GM23338 (cell line): ENCODE results near the gene TMX2. TPM values are rescaled to one million over a fixed set of nuclear protein-coding genes. Genes with fewer than 3 reads are reported as not detected.

Experiments
- ATAC-seq: fragments of 200-7000 bp; cut with Tn5 transposase; 3 replicates; pipeline ENCODE4 v1.9.1; 2020
- DNase-seq: peaks from one replicate; pipeline ENCODE4 v3.0.0-alpha.2; 2015; ENCODE audit warnings: low spot score
- H2AFZ ChIP-seq: fragments of 200-600 bp; sonication (generic); 2 replicates; pipeline ENCODE4 v1.8.0; 2016; ENCODE audit warnings: antibody characterized with exemption, mild to moderate bottlenecking, moderate library complexity
- H3F3A ChIP-seq: fragments of 200-600 bp; sonication (generic); replicated peaks from 2 replicates; pipeline ENCODE4 v1.8.0; 2017; ENCODE audit warnings: antibody characterized with exemption, mixed run types, low read depth
- H3K27ac ChIP-seq: fragments of 200-600 bp; sonication (generic); 2 replicates; pipeline ENCODE4 v1.6.1; 2016; ENCODE audit warnings: low read depth
- H3K27me3 ChIP-seq: fragments of 200-600 bp; sonication (generic); 2 replicates; pipeline ENCODE4 v1.8.0; 2016; ENCODE audit warnings: mild to moderate bottlenecking, mixed run types, moderate library complexity; ENCODE audit not compliant: insufficient read depth
- H3K36me3 ChIP-seq: fragments of 200-600 bp; sonication (generic); 2 replicates; pipeline ENCODE4 v1.8.0; 2016; ENCODE audit warnings: mild to moderate bottlenecking; ENCODE audit not compliant: insufficient read depth
- H3K4me1 ChIP-seq: fragments of 200-600 bp; sonication (generic); 2 replicates; pipeline ENCODE4 v1.8.0; 2016; ENCODE audit warnings: mild to moderate bottlenecking, moderate library complexity; ENCODE audit not compliant: insufficient read depth
- H3K4me2 ChIP-seq: fragments of 200-600 bp; sonication (generic); 2 replicates; pipeline ENCODE4 v1.7.1; 2017; ENCODE audit warnings: mixed run types
- H3K4me3 ChIP-seq: fragments of 200-600 bp; sonication (generic); 2 replicates; pipeline ENCODE4 v1.6.1; 2016; ENCODE audit warnings: mixed run types
- H3K79me2 ChIP-seq: fragments of 200-600 bp; sonication (generic); replicated peaks from 2 replicates; pipeline ENCODE4 v1.8.0; 2017; ENCODE audit warnings: mild to moderate bottlenecking; ENCODE audit not compliant: insufficient read depth
- H3K9me2 ChIP-seq: fragments of 200-600 bp; sonication (generic); 2 replicates; pipeline ENCODE4 v1.8.0; 2017; ENCODE audit not compliant: insufficient read depth
- H4K20me1 ChIP-seq: fragments of 200-600 bp; sonication (generic); replicated peaks from 2 replicates; pipeline ENCODE4 v1.8.0; 2017; ENCODE audit warnings: mild to moderate bottlenecking; ENCODE audit not compliant: insufficient read depth
- H3K27ac Mint-ChIP-seq: 2 replicates; pipeline ENCODE4 v1.8.0; 2020; ENCODE audit warnings: inconsistent platforms, mild to moderate bottlenecking, moderate library complexity, mixed read lengths
- H3K27me3 Mint-ChIP-seq: 3 replicates; pipeline ENCODE4 v1.8.0; 2022; ENCODE audit warnings: low read depth, mild to moderate bottlenecking, moderate library complexity, mixed read lengths, inconsistent platforms; ENCODE audit not compliant: insufficient read depth, poor library complexity
- H3K36me3 Mint-ChIP-seq: 3 replicates; pipeline ENCODE4 v1.8.0; 2021; ENCODE audit warnings: low read depth, mild to moderate bottlenecking, inconsistent platforms, moderate library complexity, mixed read lengths
- H3K4me1 Mint-ChIP-seq: 3 replicates; pipeline ENCODE4 v1.8.0; 2020; ENCODE audit warnings: mild to moderate bottlenecking, inconsistent platforms, mixed read lengths
- H3K4me3 Mint-ChIP-seq: 3 replicates; pipeline ENCODE4 v1.8.0; 2021; ENCODE audit warnings: moderate library complexity, mild to moderate bottlenecking, inconsistent platforms, mixed read lengths
- H3K9me3 Mint-ChIP-seq: 3 replicates; pipeline ENCODE4 v1.8.0; 2020; ENCODE audit warnings: moderate library complexity, mild to moderate bottlenecking, inconsistent platforms, mixed read lengths
- EZH2 ChIP-seq: fragments of 200-600 bp; sonication (generic); IDR thresholded peaks from one replicate; pipeline ENCODE4 v1.8.0; 2017; ENCODE audit warnings: antibody characterized with exemption, mild to moderate bottlenecking, low read depth; ENCODE audit not compliant: unreplicated experiment
- ZNF331 ChIP-seq: fragments of 250-450 bp; sonication (Bioruptor Pico); IDR thresholded peaks from 2 replicates; pipeline ENCODE4 v1.5.0; 2020; ENCODE audit warnings: low read depth, mild to moderate bottlenecking, moderate library complexity
- polyA plus RNA-seq: library from polyadenylated mRNA; unstranded; fragments of >200 nt; fragmentation: Nextera tagmentation; extraction: Ambion mirVana; gene quantifications from 2 replicates; pipeline ENCODE4 v1.2.1, GENCODE V29; 2016
- total RNA-seq: library from RNA; depleted of rRNA; stranded (reverse); fragments of >200 nt; shearing (Covaris generic); gene quantifications from 2 replicates; pipeline ENCODE4 v1.2.3, GENCODE V29; 2014
- TF ChIP-seq, protein P1 (sequence below): fragments of 250-450 bp; sonication (Bioruptor Pico); IDR thresholded peaks from 2 replicates; pipeline ENCODE4 v1.5.0; 2020; ENCODE audit warnings: mild to moderate bottlenecking, moderate library complexity
- TF ChIP-seq, protein P2 (sequence below), 2 experiments: fragments of 200-600 bp in 1 of 2; sonication (generic) in 1 of 2; conservative IDR thresholded peaks; 2 replicates each; pipeline versions ENCODE4 v1.5.1 to v1.6.1; 2016 to 2017; ENCODE audit warnings: antibody characterized with exemption in 2 of 2, low read depth in 2 of 2, mild to moderate bottlenecking in 2 of 2, moderate library complexity in 1 of 2

Gene TMX2
- total and polyA plus RNA-seq, 2 experiments from 2014 or later: 59.2 to 69.3 TPM

DNA sequence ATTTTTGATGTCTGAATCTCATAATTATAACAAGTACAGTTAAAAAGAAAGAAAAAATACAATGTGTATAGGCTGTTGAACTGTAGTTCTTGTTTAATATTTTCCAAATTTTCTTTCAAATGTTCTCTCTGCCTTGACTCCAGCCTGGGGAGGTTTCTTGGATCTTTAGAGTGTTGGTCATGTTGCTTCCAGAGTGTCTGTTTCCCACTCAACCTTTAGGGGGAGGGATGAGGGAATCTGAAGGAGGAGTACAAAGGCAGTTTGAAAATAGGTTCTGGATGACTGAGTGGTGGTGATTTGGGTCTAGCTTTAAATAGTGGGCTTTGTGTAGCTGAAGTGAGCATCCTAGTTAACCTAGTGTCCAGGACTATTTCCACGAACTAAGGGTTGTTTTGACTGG lies 51.2 kb downstream of the TMX2 start:
- Histone ChIP-seq H4K20me1 (peaks cover 17% of the 10 kb centered on the region), H3K4me1 (peaks cover 17% of the 10 kb centered on the region), H3K79me2 (peaks cover 68% of the 10 kb centered on the region), H3K27ac (peak overlapping the region; percentile 98; the same call in 1 of the 2 replicates), H3K4me2 (peak overlapping the region; percentile 82), H3K4me3 (peak overlapping the region; percentile 62), H3K27me3 (no peaks in the 10 kb centered on the region), H3F3A (no peaks in the 10 kb centered on the region), H3K9me2 (no peaks in the 10 kb centered on the region), H2AFZ (no peak overlapping the region), H3K36me3 (no peaks in the 10 kb centered on the region)
- peak; percentile 73 for DNase-seq
- Mint-ChIP-seq H3K9me3 (no peaks in the 10 kb centered on the region), H3K27me3 (peaks cover 3% of the 10 kb centered on the region), H3K4me1 (peaks cover 26% of the 10 kb centered on the region), H3K4me3 (peak overlapping the region; percentile 98), H3K27ac (peak overlapping the region; percentile 90), H3K36me3 (peaks cover 13% of the 10 kb centered on the region; the same call in 2 of the 3 replicates)
- peak; percentile 62 for ATAC-seq
- no peak for TF ChIP-seq ZNF331 (CRISPR knock-in tag)
- TF ChIP-seq, protein P1, sequence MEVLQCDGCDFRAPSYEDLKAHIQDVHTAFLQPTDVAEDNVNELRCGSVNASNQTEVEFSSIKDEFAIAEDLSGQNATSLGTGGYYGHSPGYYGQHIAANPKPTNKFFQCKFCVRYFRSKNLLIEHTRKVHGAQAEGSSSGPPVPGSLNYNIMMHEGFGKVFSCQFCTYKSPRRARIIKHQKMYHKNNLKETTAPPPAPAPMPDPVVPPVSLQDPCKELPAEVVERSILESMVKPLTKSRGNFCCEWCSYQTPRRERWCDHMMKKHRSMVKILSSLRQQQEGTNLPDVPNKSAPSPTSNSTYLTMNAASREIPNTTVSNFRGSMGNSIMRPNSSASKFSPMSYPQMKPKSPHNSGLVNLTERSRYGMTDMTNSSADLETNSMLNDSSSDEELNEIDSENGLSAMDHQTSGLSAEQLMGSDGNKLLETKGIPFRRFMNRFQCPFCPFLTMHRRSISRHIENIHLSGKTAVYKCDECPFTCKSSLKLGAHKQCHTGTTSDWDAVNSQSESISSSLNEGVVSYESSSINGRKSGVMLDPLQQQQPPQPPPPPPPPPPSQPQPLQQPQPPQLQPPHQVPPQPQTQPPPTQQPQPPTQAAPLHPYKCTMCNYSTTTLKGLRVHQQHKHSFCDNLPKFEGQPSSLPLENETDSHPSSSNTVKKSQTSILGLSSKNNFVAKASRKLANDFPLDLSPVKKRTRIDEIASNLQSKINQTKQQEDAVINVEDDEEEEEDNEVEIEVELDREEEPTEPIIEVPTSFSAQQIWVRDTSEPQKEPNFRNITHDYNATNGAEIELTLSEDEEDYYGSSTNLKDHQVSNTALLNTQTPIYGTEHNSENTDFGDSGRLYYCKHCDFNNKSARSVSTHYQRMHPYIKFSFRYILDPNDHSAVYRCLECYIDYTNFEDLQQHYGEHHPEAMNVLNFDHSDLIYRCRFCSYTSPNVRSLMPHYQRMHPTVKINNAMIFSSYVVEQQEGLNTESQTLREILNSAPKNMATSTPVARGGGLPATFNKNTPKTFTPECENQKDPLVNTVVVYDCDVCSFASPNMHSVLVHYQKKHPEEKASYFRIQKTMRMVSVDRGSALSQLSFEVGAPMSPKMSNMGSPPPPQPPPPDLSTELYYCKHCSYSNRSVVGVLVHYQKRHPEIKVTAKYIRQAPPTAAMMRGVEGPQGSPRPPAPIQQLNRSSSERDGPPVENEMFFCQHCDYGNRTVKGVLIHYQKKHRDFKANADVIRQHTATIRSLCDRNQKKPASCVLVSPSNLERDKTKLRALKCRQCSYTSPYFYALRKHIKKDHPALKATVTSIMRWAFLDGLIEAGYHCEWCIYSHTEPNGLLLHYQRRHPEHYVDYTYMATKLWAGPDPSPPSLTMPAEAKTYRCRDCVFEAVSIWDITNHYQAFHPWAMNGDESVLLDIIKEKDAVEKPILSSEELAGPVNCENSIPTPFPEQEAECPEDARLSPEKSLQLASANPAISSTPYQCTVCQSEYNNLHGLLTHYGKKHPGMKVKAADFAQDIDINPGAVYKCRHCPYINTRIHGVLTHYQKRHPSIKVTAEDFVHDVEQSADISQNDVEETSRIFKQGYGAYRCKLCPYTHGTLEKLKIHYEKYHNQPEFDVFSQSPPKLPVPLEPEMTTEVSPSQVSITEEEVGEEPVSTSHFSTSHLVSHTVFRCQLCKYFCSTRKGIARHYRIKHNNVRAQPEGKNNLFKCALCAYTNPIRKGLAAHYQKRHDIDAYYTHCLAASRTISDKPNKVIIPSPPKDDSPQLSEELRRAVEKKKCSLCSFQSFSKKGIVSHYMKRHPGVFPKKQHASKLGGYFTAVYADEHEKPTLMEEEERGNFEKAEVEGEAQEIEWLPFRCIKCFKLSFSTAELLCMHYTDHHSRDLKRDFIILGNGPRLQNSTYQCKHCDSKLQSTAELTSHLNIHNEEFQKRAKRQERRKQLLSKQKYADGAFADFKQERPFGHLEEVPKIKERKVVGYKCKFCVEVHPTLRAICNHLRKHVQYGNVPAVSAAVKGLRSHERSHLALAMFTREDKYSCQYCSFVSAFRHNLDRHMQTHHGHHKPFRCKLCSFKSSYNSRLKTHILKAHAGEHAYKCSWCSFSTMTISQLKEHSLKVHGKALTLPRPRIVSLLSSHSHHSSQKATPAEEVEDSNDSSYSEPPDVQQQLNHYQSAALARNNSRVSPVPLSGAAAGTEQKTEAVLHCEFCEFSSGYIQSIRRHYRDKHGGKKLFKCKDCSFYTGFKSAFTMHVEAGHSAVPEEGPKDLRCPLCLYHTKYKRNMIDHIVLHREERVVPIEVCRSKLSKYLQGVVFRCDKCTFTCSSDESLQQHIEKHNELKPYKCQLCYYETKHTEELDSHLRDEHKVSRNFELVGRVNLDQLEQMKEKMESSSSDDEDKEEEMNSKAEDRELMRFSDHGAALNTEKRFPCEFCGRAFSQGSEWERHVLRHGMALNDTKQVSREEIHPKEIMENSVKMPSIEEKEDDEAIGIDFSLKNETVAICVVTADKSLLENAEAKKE (CRISPR knock-in tag): no peak
- TF ChIP-seq, protein P2, sequence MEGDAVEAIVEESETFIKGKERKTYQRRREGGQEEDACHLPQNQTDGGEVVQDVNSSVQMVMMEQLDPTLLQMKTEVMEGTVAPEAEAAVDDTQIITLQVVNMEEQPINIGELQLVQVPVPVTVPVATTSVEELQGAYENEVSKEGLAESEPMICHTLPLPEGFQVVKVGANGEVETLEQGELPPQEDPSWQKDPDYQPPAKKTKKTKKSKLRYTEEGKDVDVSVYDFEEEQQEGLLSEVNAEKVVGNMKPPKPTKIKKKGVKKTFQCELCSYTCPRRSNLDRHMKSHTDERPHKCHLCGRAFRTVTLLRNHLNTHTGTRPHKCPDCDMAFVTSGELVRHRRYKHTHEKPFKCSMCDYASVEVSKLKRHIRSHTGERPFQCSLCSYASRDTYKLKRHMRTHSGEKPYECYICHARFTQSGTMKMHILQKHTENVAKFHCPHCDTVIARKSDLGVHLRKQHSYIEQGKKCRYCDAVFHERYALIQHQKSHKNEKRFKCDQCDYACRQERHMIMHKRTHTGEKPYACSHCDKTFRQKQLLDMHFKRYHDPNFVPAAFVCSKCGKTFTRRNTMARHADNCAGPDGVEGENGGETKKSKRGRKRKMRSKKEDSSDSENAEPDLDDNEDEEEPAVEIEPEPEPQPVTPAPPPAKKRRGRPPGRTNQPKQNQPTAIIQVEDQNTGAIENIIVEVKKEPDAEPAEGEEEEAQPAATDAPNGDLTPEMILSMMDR (conservative IDR thresholded peaks at IDR 0.05; ENCODE audit: low read depth in 2 of 2): peak; percentile 22 to 30; a peak in 3 of 4 replicates
- no peak for TF ChIP-seq EZH2
